B cell (primary cell): ENCODE data around the gene PPP1R26. TPM values are rescaled to one million over a fixed set of nuclear protein-coding genes. Genes with fewer than 3 reads are reported as not detected.

Experiments
- ATAC-seq: fragments of 200-7000 bp; cut with Tn5 transposase; one replicate; pipeline ENCODE4 v1.10.0; 2021; ENCODE audit warnings: low read depth, mild to moderate bottlenecking, moderate number of reproducible peaks, moderate library complexity
- CTCF ChIA-PET: fragments of 350-600 bp; sonication (Branson Sonifier 250); formaldehyde crosslinking; loops from one replicate; lab custom pipeline; 2021; ENCODE audit warnings: antibody characterized with exemption, inconsistent platforms; lab: Charles Lee
- POLR2A ChIA-PET: fragments of 350-600 bp; sonication (Branson Sonifier 250); formaldehyde crosslinking; loops from one replicate; lab custom pipeline; 2021; ENCODE audit warnings: antibody characterized with exemption; lab: Charles Lee
- DNase-seq: peaks from one replicate; pipeline ENCODE4 v3.0.0; 2013
- H2AFZ ChIP-seq: 2 replicates; pipeline ENCODE4 v1.6.1; 2012; ENCODE audit warnings: mild to moderate bottlenecking, low read depth, low read length; ENCODE audit not compliant: insufficient read depth, poor library complexity, severe bottlenecking
- H3K27ac ChIP-seq, 2 donors: 1 replicate in 1 of 2; 2 replicates in 1 of 2; pipeline ENCODE4 v1.5.1; 2012 to 2013; ENCODE audit warnings: low read length in 2 of 2, mild to moderate bottlenecking in 2 of 2, moderate library complexity in 1 of 2
- H3K27me3 ChIP-seq, 4 experiments: fragments of 200-600 bp in 1 of 4; sonication (generic) in 1 of 4; replicated peaks in 1 of 4; 1 replicate in 2 of 4; 2 replicates in 2 of 4; pipeline versions ENCODE4 v1.6.1 to v1.7.0; 2013 to 2016; ENCODE audit warnings: low read length in 3 of 4, mild to moderate bottlenecking in 2 of 4, mixed read lengths in 1 of 4, moderate library complexity in 1 of 4; ENCODE audit not compliant: insufficient read depth in 4 of 4, control insufficient read depth in 3 of 4; ENCODE audit errors: control extremely low read depth in 1 of 4
- H3K36me3 ChIP-seq, 2 experiments: replicated peaks in 1 of 2; 1 replicate in 1 of 2; 2 replicates in 1 of 2; pipeline versions ENCODE4 v1.6.1 to v1.7.1; 2013; ENCODE audit warnings: low read length in 1 of 2; ENCODE audit not compliant: insufficient read depth in 2 of 2, control insufficient read depth in 1 of 2; ENCODE audit errors: control extremely low read depth in 1 of 2, extremely low read depth in 1 of 2
- H3K4me1 ChIP-seq, 2 donors: fragments of 200-600 bp in 1 of 2; sonication (generic) in 1 of 2; 1 replicate in 1 of 2; 2 replicates in 1 of 2; pipeline versions ENCODE4 v1.5.1 to v1.6.1; 2013 to 2017; ENCODE audit warnings: low read length in 2 of 2; ENCODE audit not compliant: control insufficient read depth in 2 of 2, insufficient read depth in 2 of 2
- H3K4me2 ChIP-seq: replicated peaks from 2 replicates; pipeline ENCODE3; 2012; ENCODE audit warnings: mild to moderate bottlenecking, low read depth, low read length; ENCODE audit not compliant: poor library complexity, severe bottlenecking
- H3K4me3 ChIP-seq, 5 experiments: fragments of 200-600 bp in 1 of 5; sonication (generic) in 1 of 5; 1 replicate in 3 of 5; 2 replicates in 2 of 5; pipeline versions ENCODE4 v1.5.1 to v1.7.0; 2011 to 2016; ENCODE audit warnings: low read length in 4 of 5, mild to moderate bottlenecking in 4 of 5, low read depth in 2 of 5, control low read depth in 1 of 5, moderate library complexity in 1 of 5; ENCODE audit not compliant: insufficient read depth in 1 of 5; ENCODE audit errors: control extremely low read depth in 1 of 5, extremely low read depth in 1 of 5
- H3K79me2 ChIP-seq: fragments of 200-600 bp; sonication (generic); one replicate; pipeline ENCODE4 v1.6.0; 2016; ENCODE audit warnings: low read length; ENCODE audit not compliant: control insufficient read depth, insufficient read depth
- H3K9ac ChIP-seq: fragments of 200-600 bp; sonication (generic); 2 replicates; pipeline ENCODE4 v1.6.1; 2017; ENCODE audit warnings: mild to moderate bottlenecking, low read length, moderate library complexity
- H3K9me3 ChIP-seq, 3 donors: one replicate each; pipeline versions ENCODE4 v1.6.1 to v1.7.1; 2013; ENCODE audit warnings: low read length in 2 of 3; ENCODE audit not compliant: control insufficient read depth in 2 of 3, insufficient read depth in 1 of 3; ENCODE audit errors: control extremely low read depth in 1 of 3
- H4K20me1 ChIP-seq: 2 replicates; pipeline ENCODE4 v1.6.0; 2012; ENCODE audit warnings: mild to moderate bottlenecking, low read length; ENCODE audit not compliant: insufficient read depth, control insufficient read depth, poor library complexity, severe bottlenecking
- H3K27ac Mint-ChIP-seq: one replicate; pipeline ENCODE4 v1.8.0; 2021; ENCODE audit warnings: mixed read lengths
- H3K27me3 Mint-ChIP-seq: one replicate; pipeline ENCODE4 v1.8.0; 2021; ENCODE audit warnings: mixed read lengths
- H3K4me1 Mint-ChIP-seq: one replicate; pipeline ENCODE4 v1.8.0; 2021; ENCODE audit warnings: mixed read lengths
- H3K4me3 Mint-ChIP-seq: one replicate; pipeline ENCODE4 v1.8.0; 2021; ENCODE audit warnings: mixed read lengths
- H3K9me3 Mint-ChIP-seq: one replicate; pipeline ENCODE4 v1.8.0; 2022; ENCODE audit warnings: mixed read lengths; ENCODE audit not compliant: insufficient read depth
- CTCF ChIP-seq: fragments of 200-600 bp; IDR thresholded peaks from one replicate; pipeline ENCODE4 v1.8.0; 2022; ENCODE audit warnings: antibody characterized with exemption, mild to moderate bottlenecking
- EZH2 ChIP-seq: IDR thresholded peaks from 2 replicates; pipeline ENCODE4 v1.6.1; 2012; ENCODE audit warnings: borderline replicate concordance, low read depth, mild to moderate bottlenecking, moderate library complexity, low read length; ENCODE audit not compliant: insufficient read depth, poor library complexity, severe bottlenecking
- WGBS: methylation state at CpG from one replicate; pipeline ENCODE4 v1.1.5; 2013; ENCODE audit warnings: missing lambda C conversion rate; ENCODE audit not compliant: insufficient coverage; 5-methylcytosine and 5-hydroxymethylcytosine counted together
- intact Hi-C: fragments of 100-400 bp; cut with micrococcal nuclease; formaldehyde crosslinking; loops from one replicate; pipeline ENCODE4 v1.10.0; 2022
- polyA plus RNA-seq: library from polyadenylated mRNA; depleted of rRNA; stranded (reverse); fragments of >200 nt; gene quantifications from 2 replicates; pipeline ENCODE4 v1.2.3, GENCODE V29; 2012
- total RNA-seq, 2 donors: library from RNA; stranded (reverse); fragments of 120-200 nt in 1 of 2; gene quantifications; 1 replicate in 1 of 2; 2 replicates in 1 of 2; pipeline versions ENCODE4 v1.2.3 to v1.2.4, GENCODE V29; 2013 to 2022

Gene PPP1R26
- total and polyA plus RNA-seq, 2 donors (not counting 1 experiment from before 2014, with no cell fraction given) = 1.9 to 7.8 TPM

GRCh38 chr9:135499326-135500070 lies 19.9 kb downstream of the PPP1R26 start:
- H3K36me3 ChIP-seq = peaks cover 0 to 18% of the 10 kb centered on the region in 2 experiments
- peak overlapping the region; percentile 80 to 94 (median 81) for H3K4me3 ChIP-seq
- Mint-ChIP-seq H3K4me3 (peak overlapping the region; percentile 84), H3K27ac (peak overlapping the region; percentile 73), H3K4me1 (peaks cover 24% of the 10 kb centered on the region), H3K27me3 (no peaks in the 10 kb centered on the region), H3K9me3 (no peaks in the 10 kb centered on the region)
- H3K4me2 ChIP-seq = peak overlapping the region; percentile 98
- intact Hi-C loops = loop anchor here (2.0 kb wide), 1 partner anchor 19 kb away; no protein-coding TSS in a partner anchor
- CTCF ChIA-PET = interaction anchor here (1.0 kb wide), 2 partner anchors 19 to 23 kb away, joined by 4 read pairs; no protein-coding TSS in a partner anchor
- H3K27ac ChIP-seq = no peak overlapping the region
- POLR2A ChIA-PET = no interaction called here
- TF ChIP-seq EZH2 (no peak), CTCF (no peak)
- ATAC-seq (peak; percentile 47), DNase-seq (peak; percentile 89)
- peaks cover 14 to 29% of the 10 kb centered on the region in 2 donors for H3K4me1 ChIP-seq
- H3K79me2 ChIP-seq = peaks cover 25% of the 10 kb centered on the region
- peaks cover 29% of the 10 kb centered on the region for H4K20me1 ChIP-seq
- peaks cover 0 to 4% (median 0%) of the 10 kb centered on the region in 3 donors for H3K9me3 ChIP-seq
- peak overlapping the region; percentile 77 for H3K9ac ChIP-seq
- WGBS = 2% methylated on average over 58 of the region's 58 CpGs
- peak overlapping the region; percentile 85 for H2AFZ ChIP-seq
- peaks cover 0 to 10% (median 0%) of the 10 kb centered on the region in 4 experiments for H3K27me3 ChIP-seq

DNA sequence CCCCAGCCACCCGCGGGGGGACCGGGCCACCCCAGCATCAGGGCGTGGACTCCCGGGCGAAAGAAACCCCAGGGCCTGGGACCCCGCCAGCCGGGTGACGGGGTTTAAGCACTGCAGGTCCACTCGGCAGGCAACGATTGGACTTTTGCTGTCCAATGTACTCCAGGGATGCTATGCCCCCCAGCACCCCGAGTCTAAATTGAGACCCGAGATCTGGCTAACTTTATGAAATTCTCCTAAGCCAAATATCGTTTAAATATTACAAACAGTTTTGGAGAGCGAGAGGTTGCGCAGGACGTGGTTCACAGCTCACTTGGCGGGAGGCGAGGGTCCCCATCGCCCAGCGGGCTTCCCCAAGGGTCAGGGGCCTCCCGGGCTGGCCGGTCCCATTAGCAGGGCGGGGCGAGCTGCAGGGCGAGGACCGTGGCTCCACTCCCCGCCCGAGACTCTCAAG lies 20.5 kb downstream of the PPP1R26 start:
- intact Hi-C loops = no loop called here
- peak overlapping the region; percentile 98 for H3K4me2 ChIP-seq
- peaks cover 14 to 29% of the 10 kb centered on the region in 2 donors for H3K4me1 ChIP-seq
- H3K9ac ChIP-seq = peak overlapping the region; percentile 77
- CTCF ChIA-PET = interaction anchor here (1.0 kb wide), 2 partner anchors 20 to 23 kb away, joined by 4 read pairs; no protein-coding TSS in a partner anchor
- no peak for DNase-seq
- peaks cover 0 to 10% (median 0%) of the 10 kb centered on the region in 4 experiments for H3K27me3 ChIP-seq
- ATAC-seq = peak; percentile 12
- H4K20me1 ChIP-seq = peaks cover 35% of the 10 kb centered on the region
- H3K4me3 ChIP-seq = peak overlapping the region; percentile 80 to 94 (median 81)
- Mint-ChIP-seq H3K27me3 (no peaks in the 10 kb centered on the region), H3K27ac (peak overlapping the region; percentile 73), H3K4me3 (peak overlapping the region; percentile 92), H3K9me3 (no peaks in the 10 kb centered on the region), H3K4me1 (peaks cover 26% of the 10 kb centered on the region)
- peaks cover 0 to 4% (median 0%) of the 10 kb centered on the region in 3 donors for H3K9me3 ChIP-seq
- POLR2A ChIA-PET = no interaction called here
- no peak overlapping the region for H3K27ac ChIP-seq
- WGBS = under 1% methylated on average over 27 of the region's 29 CpGs
- peak overlapping the region; percentile 85 for H2AFZ ChIP-seq
- peaks cover 0 to 24% of the 10 kb centered on the region in 2 experiments for H3K36me3 ChIP-seq
- TF ChIP-seq CTCF (no peak), EZH2 (no peak)
- peaks cover 28% of the 10 kb centered on the region for H3K79me2 ChIP-seq
